HepG2 (cell line): ENCODE data around the gene NDUFA13. TPM values are rescaled to one million over a fixed set of nuclear protein-coding genes. Genes with fewer than 3 reads are reported as not detected.

Source experiments
- ATAC-seq: fragments of 200-7000 bp; cut with Tn5 transposase; 3 replicates; pipeline ENCODE4 v1.9.1; 2020; ENCODE audit warnings: mild to moderate bottlenecking, moderate library complexity
- BruUV-seq: library from RNA; stranded (reverse); fragments of 400-500 nt; replicated peaks from 2 replicates; lab custom pipeline; 2021; lab: Mats Ljungman, UMichigan
- CTCF ChIA-PET: fragments of 300-600 bp; formaldehyde crosslinking; extraction: SDS; loops from one replicate; lab custom pipeline; 2021; ENCODE audit warnings: low total read pairs, inconsistent platforms, low intra/inter-chr PET ratio; lab: Yijun Ruan, JAX
- POLR2A ChIA-PET: fragments of 350-600 bp; sonication (Branson Sonifier 250); formaldehyde crosslinking; loops from one replicate; lab custom pipeline; 2020; ENCODE audit warnings: antibody characterized with exemption, inconsistent platforms; lab: Yijun Ruan, JAX
- DNase-seq: peaks from one replicate; pipeline ENCODE4 v3.0.0-alpha.2; 2015; ENCODE audit warnings: low spot score
- FAIRE-seq: peaks from 3 replicates; lab custom pipeline; 2011; peaks lifted over from hg19 to GRCh38; lab: Jason Lieb, UNC
- H2AFZ ChIP-seq: one replicate; pipeline ENCODE4 v1.6.1; 2011; ENCODE audit warnings: low read length, inconsistent platforms
- H3K27ac ChIP-seq: fragments of 300-600 bp; 3 replicates; pipeline ENCODE4 v1.8.0; 2011; ENCODE audit warnings: mixed run types, mild to moderate bottlenecking, mixed read lengths, low read length, inconsistent platforms; ENCODE audit not compliant: insufficient read depth; ENCODE audit errors: extremely low read length
- H3K27me3 ChIP-seq, 2 experiments: fragments of 200-600 bp in 1 of 2; 2 replicates in 1 of 2; 3 replicates in 1 of 2; pipeline versions ENCODE4 v1.6.0 to v1.8.0; 2011; ENCODE audit warnings: low read length in 2 of 2, mild to moderate bottlenecking in 2 of 2, moderate library complexity in 2 of 2, inconsistent platforms in 1 of 2; ENCODE audit not compliant: insufficient read depth in 2 of 2, control insufficient read depth in 1 of 2
- H3K36me3 ChIP-seq, 2 experiments: fragments of 200-600 bp in 1 of 2; replicated peaks in 1 of 2; 2 replicates in 1 of 2; 3 replicates in 1 of 2; pipeline versions ENCODE4 v1.5.1 to v1.8.0; 2011; ENCODE audit warnings: low read length in 2 of 2, inconsistent platforms in 1 of 2; ENCODE audit not compliant: insufficient read depth in 2 of 2, control insufficient read depth in 1 of 2
- H3K4me1 ChIP-seq: 2 replicates; pipeline ENCODE4 v1.5.1; 2012; ENCODE audit warnings: low read length, inconsistent platforms; ENCODE audit not compliant: insufficient read depth
- H3K4me2 ChIP-seq: 2 replicates; pipeline ENCODE4 v1.6.0; 2011; ENCODE audit warnings: low read depth, low read length, inconsistent platforms
- H3K4me3 ChIP-seq, 3 experiments: fragments of 200-600 bp in 1 of 3; sonication (generic), shearing (Covaris generic) in 1 of 3; replicated peaks in 1 of 3; 2 replicates each; pipeline ENCODE4 v1.5.1; 2011 to 2016; ENCODE audit warnings: low read length in 3 of 3, inconsistent platforms in 2 of 3, low read depth in 2 of 3, mild to moderate bottlenecking in 2 of 3, control low read depth in 1 of 3, mixed read lengths in 1 of 3; ENCODE audit not compliant: insufficient read depth in 1 of 3
- H3K79me2 ChIP-seq: one replicate; pipeline ENCODE4 v1.6.1; 2011; ENCODE audit warnings: low read length, inconsistent platforms; ENCODE audit not compliant: insufficient read depth
- H3K9ac ChIP-seq: 2 replicates; pipeline ENCODE4 v1.6.0; 2011; ENCODE audit warnings: mild to moderate bottlenecking, low read depth, low read length, inconsistent platforms; ENCODE audit not compliant: insufficient read depth
- H3K9me3 ChIP-seq: 2 replicates; pipeline ENCODE4 v1.5.1; 2012; ENCODE audit warnings: mild to moderate bottlenecking, low read length
- H4K20me1 ChIP-seq: 2 replicates; pipeline ENCODE4 v1.6.0; 2011; ENCODE audit warnings: inconsistent platforms, mild to moderate bottlenecking, low read length, moderate library complexity; ENCODE audit not compliant: insufficient read depth
- SATB2 ChIP-seq: sonication (generic); formaldehyde crosslinking; IDR thresholded peaks from 2 replicates; pipeline ENCODE4 v1.5.0; 2020; ENCODE audit warnings: missing genetic modification reagents
- WGBS: methylation state at CpG from one replicate; pipeline ENCODE4 v1.1.6; 2017; ENCODE audit warnings: low lambda C conversion rate; 5-methylcytosine and 5-hydroxymethylcytosine counted together
- in situ Hi-C: cut with HindIII; loops from 2 replicates; pipeline ENCODE4 v1.10.0; 2017; ENCODE audit warnings: low pct_unique_long_range_greater_than_20kb; ENCODE audit not compliant: extremely low pct_ligation_motif_present
- intact Hi-C: fragments of 100-400 bp; cut with micrococcal nuclease; formaldehyde crosslinking; loops from one replicate; pipeline ENCODE4 v1.10.0; 2022; ENCODE audit not compliant: unreplicated experiment
- polyA plus RNA-seq, 8 experiments: library from polyadenylated mRNA; depleted of rRNA in 3 of 8; stranded (reverse) in 7 of 8; unstranded in 1 of 8; fragments of >200 nt; fragmentation: Illumina TruSeq in 4 of 8; extraction: Trizol in 4 of 8; gene quantifications; 2 replicates each; pipeline versions ENCODE4 v1.2.1 to v1.2.3, GENCODE V29; 2011 to 2016; ENCODE audit warnings: low read depth in 4 of 8, missing spikeins in 1 of 8, mixed read lengths in 1 of 8; ENCODE audit not compliant: insufficient read depth in 1 of 8
- total RNA-seq, 5 experiments: library from RNA; depleted of rRNA; stranded (reverse); fragments of >200 nt; fragmentation: Illumina TruSeq; extraction: Trizol; gene quantifications; 2 replicates each; pipeline ENCODE4 v1.2.3, GENCODE V29; 2016; ENCODE audit warnings: low read depth in 1 of 5
- TF ChIP-seq, protein P1 (sequence below): sonication (generic); formaldehyde crosslinking; IDR thresholded peaks from 2 replicates; pipeline ENCODE4 v1.8.0; 2022; ENCODE audit warnings: missing genetic modification reagents, low read depth, mild to moderate bottlenecking, borderline replicate concordance
- TF ChIP-seq, protein P2 (sequence below): sonication (generic); formaldehyde crosslinking; IDR thresholded peaks from 2 replicates; pipeline ENCODE4 v1.8.0; 2023; ENCODE audit warnings: mild to moderate bottlenecking, missing genetic modification reagents
- TF ChIP-seq, protein P3 (sequence below): sonication (generic); formaldehyde crosslinking; IDR thresholded peaks from 2 replicates; pipeline ENCODE4 v1.4.0; 2020; ENCODE audit warnings: missing genetic modification reagents, borderline replicate concordance

NDUFA13 gene
- total and polyA plus RNA-seq, 2 of the 13 experiments (the other 11 are each of a cell fraction or from before 2014, with no cell fraction given), result 337 to 366 TPM

DNA sequence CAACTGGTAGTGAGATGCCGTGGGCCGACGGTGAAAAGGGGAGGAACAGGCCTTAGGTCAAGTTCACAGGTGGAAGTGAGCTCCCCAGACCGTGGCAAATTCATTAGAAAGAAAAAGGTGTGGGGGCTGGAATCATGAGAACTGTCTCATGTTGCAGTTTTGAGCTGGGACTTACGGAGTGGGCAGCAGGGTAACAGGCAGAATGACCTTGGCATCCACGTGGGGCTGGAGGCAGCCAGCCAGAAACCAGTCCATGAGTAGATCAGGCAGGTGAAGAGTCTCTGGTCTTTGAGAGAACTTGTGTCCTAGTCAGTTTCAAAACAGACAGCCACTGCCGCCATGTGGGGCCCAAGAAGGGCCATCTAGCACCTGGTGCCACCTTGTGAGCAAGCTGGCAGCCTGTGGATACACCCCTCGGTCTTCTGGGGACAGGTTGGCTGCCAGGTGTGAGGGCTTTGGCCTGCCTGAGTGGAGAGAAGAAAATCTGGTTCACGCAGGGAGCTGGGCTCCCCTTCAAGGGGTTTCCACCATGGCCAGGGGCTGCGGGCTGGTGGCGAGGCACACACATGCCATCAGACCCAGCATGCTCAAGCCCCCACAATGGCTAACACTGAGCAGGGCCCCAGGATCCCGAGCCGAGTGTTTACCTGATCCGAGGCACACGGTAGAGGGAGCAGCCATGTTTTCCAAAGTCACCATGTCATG lies 24.6 kb upstream of the NDUFA13 start:
- DNase-seq, result no peak
- no peak overlapping the region for H3K4me3 ChIP-seq
- no peak overlapping the region for H3K4me2 ChIP-seq
- FAIRE-seq, result no peak
- H3K4me1 ChIP-seq, result peaks cover 43% of the 10 kb centered on the region
- BruUV-seq, result no TSS peak
- ChIA-PET POLR2A (interaction anchor here (1.4 to 2.9 kb wide), 2 partner anchors 125 to 127 kb away, joined by 7 to 19 read pairs; no protein-coding TSS in a partner anchor), CTCF (no interaction called here)
- no peak overlapping the region for H3K9ac ChIP-seq
- H3K79me2 ChIP-seq, result peaks cover 6% of the 10 kb centered on the region
- intact Hi-C loops (no loop called here), in situ Hi-C loops (loop anchor here (5.0 kb wide), 1 partner anchor 124 kb away; no protein-coding TSS in a partner anchor)
- H4K20me1 ChIP-seq, result peaks cover 3% of the 10 kb centered on the region; the same call in 1 of the 2 replicates
- TF ChIP-seq, protein P1, sequence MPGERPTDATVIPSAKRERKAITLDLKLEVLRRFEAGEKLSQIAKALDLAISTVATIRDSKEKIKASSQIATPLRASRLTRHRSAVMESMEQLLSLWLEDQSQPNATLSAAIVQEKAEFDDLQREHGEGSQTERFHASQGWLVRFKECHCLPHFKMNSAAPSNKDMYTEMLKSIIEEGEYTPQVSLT (CRISPR knock-in tag), result no peak
- no peak for TF ChIP-seq SATB2 (CRISPR knock-in tag)
- TF ChIP-seq, protein P2, sequence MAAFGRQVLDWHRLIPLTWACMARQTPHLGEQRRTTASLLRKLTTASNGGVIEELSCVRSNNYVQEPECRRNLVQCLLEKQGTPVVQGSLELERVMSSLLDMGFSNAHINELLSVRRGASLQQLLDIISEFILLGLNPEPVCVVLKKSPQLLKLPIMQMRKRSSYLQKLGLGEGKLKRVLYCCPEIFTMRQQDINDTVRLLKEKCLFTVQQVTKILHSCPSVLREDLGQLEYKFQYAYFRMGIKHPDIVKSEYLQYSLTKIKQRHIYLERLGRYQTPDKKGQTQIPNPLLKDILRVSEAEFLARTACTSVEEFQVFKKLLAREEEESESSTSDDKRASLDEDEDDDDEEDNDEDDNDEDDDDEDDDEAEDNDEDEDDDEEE (CRISPR knock-in tag), result no peak
- TF ChIP-seq, protein P3, sequence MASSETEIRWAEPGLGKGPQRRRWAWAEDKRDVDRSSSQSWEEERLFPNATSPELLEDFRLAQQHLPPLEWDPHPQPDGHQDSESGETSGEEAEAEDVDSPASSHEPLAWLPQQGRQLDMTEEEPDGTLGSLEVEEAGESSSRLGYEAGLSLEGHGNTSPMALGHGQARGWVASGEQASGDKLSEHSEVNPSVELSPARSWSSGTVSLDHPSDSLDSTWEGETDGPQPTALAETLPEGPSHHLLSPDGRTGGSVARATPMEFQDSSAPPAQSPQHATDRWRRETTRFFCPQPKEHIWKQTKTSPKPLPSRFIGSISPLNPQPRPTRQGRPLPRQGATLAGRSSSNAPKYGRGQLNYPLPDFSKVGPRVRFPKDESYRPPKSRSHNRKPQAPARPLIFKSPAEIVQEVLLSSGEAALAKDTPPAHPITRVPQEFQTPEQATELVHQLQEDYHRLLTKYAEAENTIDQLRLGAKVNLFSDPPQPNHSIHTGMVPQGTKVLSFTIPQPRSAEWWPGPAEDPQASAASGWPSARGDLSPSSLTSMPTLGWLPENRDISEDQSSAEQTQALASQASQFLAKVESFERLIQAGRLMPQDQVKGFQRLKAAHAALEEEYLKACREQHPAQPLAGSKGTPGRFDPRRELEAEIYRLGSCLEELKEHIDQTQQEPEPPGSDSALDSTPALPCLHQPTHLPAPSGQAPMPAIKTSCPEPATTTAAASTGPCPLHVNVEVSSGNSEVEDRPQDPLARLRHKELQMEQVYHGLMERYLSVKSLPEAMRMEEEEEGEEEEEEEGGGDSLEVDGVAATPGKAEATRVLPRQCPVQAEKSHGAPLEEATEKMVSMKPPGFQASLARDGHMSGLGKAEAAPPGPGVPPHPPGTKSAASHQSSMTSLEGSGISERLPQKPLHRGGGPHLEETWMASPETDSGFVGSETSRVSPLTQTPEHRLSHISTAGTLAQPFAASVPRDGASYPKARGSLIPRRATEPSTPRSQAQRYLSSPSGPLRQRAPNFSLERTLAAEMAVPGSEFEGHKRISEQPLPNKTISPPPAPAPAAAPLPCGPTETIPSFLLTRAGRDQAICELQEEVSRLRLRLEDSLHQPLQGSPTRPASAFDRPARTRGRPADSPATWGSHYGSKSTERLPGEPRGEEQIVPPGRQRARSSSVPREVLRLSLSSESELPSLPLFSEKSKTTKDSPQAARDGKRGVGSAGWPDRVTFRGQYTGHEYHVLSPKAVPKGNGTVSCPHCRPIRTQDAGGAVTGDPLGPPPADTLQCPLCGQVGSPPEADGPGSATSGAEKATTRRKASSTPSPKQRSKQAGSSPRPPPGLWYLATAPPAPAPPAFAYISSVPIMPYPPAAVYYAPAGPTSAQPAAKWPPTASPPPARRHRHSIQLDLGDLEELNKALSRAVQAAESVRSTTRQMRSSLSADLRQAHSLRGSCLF (CRISPR knock-in tag), result no peak
- WGBS, result 94% methylated on average over 6 of the region's 15 CpGs
- no peaks in the 10 kb centered on the region for H3K9me3 ChIP-seq
- no peaks in the 10 kb centered on the region; a peak in 1 of 5 replicates for H3K27me3 ChIP-seq
- H3K27ac ChIP-seq, result no peak overlapping the region
- H3K36me3 ChIP-seq, result peaks cover 25 to 44% of the 10 kb centered on the region in 2 experiments; a peak in 4 of 5 replicates
- ATAC-seq, result no peak
- H2AFZ ChIP-seq, result no peak overlapping the region
